ENCODE measurements around the gene HEATR5A. TPM values are rescaled to one million over a fixed set of nuclear protein-coding genes. Genes with fewer than 3 reads are reported as not detected.
"Not testable (repeated sequence)": the region's sequence is repeated elsewhere in the genome, so short reads cannot be mapped to it uniquely, and the experiment has no call there.

The HEATR5A gene
- total and polyA plus RNA-seq, 4 donors = 10.9 to 54.0 (median 28.9) TPM

DNA sequence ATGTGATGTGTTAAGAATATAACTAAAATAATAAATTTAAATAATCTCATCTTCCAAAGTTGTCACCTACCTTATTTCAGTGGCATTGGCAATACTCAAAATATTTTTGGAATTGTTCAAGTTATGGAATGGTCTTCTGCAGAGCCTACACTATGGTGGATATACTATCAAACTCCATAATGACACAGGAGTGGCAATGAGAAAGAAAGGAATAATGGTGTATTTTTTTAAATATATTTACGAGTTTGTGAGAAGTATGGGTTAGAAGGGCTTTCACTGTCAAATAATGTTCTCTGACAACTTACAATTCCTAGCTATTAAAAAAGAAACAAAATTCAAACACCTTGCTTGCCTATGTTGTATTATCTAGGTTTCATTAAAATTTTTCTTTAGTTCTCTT is 38.1 kb downstream of the HEATR5A start:
- Histone ChIP-seq H3K27ac (ENCODE audit: low read depth in 1 of 2, low read length in 1 of 2) (no peak overlapping the region), H3K9me3 (ENCODE audit: control insufficient read depth in 4 of 4, insufficient read depth in 3 of 4, low read length in 3 of 4) (no peaks in the 10 kb centered on the region), H3K4me1 (ENCODE audit: control insufficient read depth in 5 of 5, insufficient read depth in 5 of 5, low read length in 5 of 5) (no peaks in the 10 kb centered on the region), H3K27me3 (ENCODE audit: control insufficient read depth in 3 of 3, insufficient read depth in 3 of 3, low read length in 2 of 3) (no peaks in the 10 kb centered on the region), H3K36me3 (ENCODE audit: control insufficient read depth in 4 of 4, insufficient read depth in 4 of 4, low read length in 4 of 4) (peaks cover 6 to 18% (median 10%) of the 10 kb centered on the region in 4 donors), H3K4me3 (no peak overlapping the region), H3K9ac (ENCODE audit: insufficient read depth in 1 of 2, low read length in 2 of 2) (no peak overlapping the region)
- TF ChIP-seq, protein P1, sequence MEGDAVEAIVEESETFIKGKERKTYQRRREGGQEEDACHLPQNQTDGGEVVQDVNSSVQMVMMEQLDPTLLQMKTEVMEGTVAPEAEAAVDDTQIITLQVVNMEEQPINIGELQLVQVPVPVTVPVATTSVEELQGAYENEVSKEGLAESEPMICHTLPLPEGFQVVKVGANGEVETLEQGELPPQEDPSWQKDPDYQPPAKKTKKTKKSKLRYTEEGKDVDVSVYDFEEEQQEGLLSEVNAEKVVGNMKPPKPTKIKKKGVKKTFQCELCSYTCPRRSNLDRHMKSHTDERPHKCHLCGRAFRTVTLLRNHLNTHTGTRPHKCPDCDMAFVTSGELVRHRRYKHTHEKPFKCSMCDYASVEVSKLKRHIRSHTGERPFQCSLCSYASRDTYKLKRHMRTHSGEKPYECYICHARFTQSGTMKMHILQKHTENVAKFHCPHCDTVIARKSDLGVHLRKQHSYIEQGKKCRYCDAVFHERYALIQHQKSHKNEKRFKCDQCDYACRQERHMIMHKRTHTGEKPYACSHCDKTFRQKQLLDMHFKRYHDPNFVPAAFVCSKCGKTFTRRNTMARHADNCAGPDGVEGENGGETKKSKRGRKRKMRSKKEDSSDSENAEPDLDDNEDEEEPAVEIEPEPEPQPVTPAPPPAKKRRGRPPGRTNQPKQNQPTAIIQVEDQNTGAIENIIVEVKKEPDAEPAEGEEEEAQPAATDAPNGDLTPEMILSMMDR (IDR thresholded peaks at IDR 0.05; ENCODE audit: control extremely low read depth, extremely low read depth) = no peak
- no peak for ATAC-seq (ENCODE audit: insufficient read depth, low FRiP score)
- DNase-seq = no peak
- 100% methylated on average over 1 of the region's 1 CpG for WGBS, 2 donors

DNA sequence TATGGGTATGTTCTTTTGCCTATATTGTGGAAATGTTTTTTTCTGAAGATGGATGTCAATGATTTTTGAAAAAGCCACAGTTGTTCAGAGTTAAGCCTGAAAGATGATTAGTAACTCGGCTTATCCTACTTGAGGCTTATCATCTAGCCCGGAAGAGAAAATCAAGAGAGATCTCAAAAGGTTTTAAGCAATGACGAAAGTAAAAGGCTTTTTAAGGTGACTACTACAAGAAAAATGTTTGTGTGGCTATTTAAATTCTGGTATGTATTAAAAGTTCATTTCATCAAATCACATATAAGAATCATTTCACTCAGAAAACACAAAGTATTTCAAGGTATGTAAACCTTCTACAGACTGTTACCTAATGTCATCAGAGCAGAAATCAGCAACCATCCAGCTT is 40.2 kb downstream of the HEATR5A start:
- 77 to 89% methylated on average over 3 of the region's 3 CpGs for WGBS, 2 donors
- H3K4me1 ChIP-seq (ENCODE audit: control insufficient read depth in 5 of 5, insufficient read depth in 5 of 5, low read length in 5 of 5) = no peaks in the 10 kb centered on the region
- ATAC-seq (ENCODE audit: insufficient read depth, low FRiP score) (no peak), DNase-seq (no peak)
- no peaks in the 10 kb centered on the region for H3K9me3 ChIP-seq (ENCODE audit: control insufficient read depth in 4 of 4, insufficient read depth in 3 of 4, low read length in 3 of 4)
- no peaks in the 10 kb centered on the region for H3K27me3 ChIP-seq (ENCODE audit: control insufficient read depth in 3 of 3, insufficient read depth in 3 of 3, low read length in 2 of 3)
- H3K36me3 ChIP-seq (ENCODE audit: control insufficient read depth in 4 of 4, insufficient read depth in 4 of 4, low read length in 4 of 4) = peaks cover 6 to 20% (median 15%) of the 10 kb centered on the region in 4 donors
- H3K4me3 ChIP-seq = no peak overlapping the region
- H3K9ac ChIP-seq (ENCODE audit: insufficient read depth in 1 of 2, low read length in 2 of 2) = no peak overlapping the region
- no peak overlapping the region for H3K27ac ChIP-seq (ENCODE audit: low read depth in 1 of 2, low read length in 1 of 2)
- TF ChIP-seq, protein P1 (IDR thresholded peaks at IDR 0.05; ENCODE audit: control extremely low read depth, extremely low read depth) = no peak

DNA sequence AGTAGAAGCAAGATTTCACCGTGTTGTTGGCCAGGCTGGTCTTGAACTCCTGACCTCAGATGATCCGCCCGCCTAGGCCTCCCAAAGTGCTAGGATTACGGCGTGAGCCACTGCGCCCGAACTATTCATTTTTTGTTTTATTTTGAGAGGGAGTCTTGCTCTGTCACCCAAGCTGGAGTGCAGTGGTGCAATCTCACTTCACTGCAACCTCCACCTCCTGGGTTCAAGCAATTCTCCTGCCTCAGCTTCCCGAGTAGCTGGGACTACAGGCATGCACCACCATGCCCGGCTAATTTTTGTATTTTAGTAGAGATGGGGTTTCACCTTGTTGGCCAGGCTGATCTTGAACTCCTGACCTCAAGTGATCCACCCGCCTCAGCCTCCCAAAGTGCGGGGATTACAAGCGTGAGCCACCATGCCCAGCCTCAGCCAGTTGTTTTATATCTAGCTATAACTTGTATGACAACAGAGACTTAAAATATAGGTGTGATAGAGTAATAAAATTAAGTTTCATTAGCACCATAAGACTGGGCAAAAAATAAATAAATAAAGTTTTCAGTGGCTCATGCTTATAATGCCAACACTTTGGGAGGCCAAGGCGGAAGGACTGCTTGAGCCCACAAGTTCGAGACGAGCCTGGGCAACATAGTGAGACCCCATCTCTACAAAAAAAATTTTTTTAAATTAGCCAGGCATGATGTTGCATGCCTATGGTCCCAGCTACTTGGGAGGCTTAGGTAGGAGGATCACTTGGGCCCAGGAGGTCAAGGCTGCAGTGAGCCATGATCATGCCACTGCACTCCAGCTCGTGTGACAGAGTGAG is 41.0 kb downstream of the HEATR5A start:
- not testable (repeated sequence) for H3K4me1 ChIP-seq (ENCODE audit: control insufficient read depth in 5 of 5, insufficient read depth in 5 of 5, low read length in 5 of 5)

DNA sequence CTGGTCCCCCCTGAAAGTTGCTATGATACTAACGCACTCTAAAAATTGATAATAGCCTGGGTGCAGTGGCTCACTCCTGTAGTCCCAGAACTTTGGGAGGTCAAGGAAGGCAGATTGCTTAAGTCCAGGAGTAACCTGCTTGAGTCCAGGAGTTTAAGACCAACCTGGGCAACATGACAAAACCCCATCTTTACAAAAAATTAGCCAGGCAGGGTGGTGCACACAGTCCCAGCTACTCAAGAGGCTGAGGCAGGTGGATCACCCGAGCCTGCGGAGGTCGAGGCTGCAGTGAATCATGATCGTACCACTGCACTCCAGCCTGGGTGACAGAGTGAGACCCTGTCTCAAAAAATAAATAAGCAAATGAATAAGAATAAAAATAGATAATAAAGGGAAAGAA is 42.9 kb downstream of the HEATR5A start:
- DNase-seq = no peak
- WGBS, 2 donors = 93 to 99% methylated on average over 5 of the region's 5 CpGs
- ATAC-seq (ENCODE audit: insufficient read depth, low FRiP score) = no peak
- H3K9ac ChIP-seq (ENCODE audit: insufficient read depth in 1 of 2, low read length in 2 of 2) = no peak overlapping the region
- peaks cover 4 to 22% (median 15%) of the 10 kb centered on the region in 4 donors for H3K36me3 ChIP-seq (ENCODE audit: control insufficient read depth in 4 of 4, insufficient read depth in 4 of 4, low read length in 4 of 4)
- no peaks in the 10 kb centered on the region for H3K4me1 ChIP-seq (ENCODE audit: control insufficient read depth in 5 of 5, insufficient read depth in 5 of 5, low read length in 5 of 5)
- no peak overlapping the region for H3K27ac ChIP-seq (ENCODE audit: low read depth in 1 of 2, low read length in 1 of 2)
- no peaks in the 10 kb centered on the region for H3K27me3 ChIP-seq (ENCODE audit: control insufficient read depth in 3 of 3, insufficient read depth in 3 of 3, low read length in 2 of 3)
- no peak overlapping the region for H3K4me3 ChIP-seq
- TF ChIP-seq, protein P1 (IDR thresholded peaks at IDR 0.05; ENCODE audit: control extremely low read depth, extremely low read depth) = no peak
- H3K9me3 ChIP-seq (ENCODE audit: control insufficient read depth in 4 of 4, insufficient read depth in 3 of 4, low read length in 3 of 4) = no peaks in the 10 kb centered on the region

More for the DNA sequence above, 41.0 kb downstream of the HEATR5A start:
- not testable (repeated sequence) for DNase-seq; H3K9me3 ChIP-seq (ENCODE audit: control insufficient read depth in 4 of 4, insufficient read depth in 3 of 4, low read length in 3 of 4); H3K9ac ChIP-seq (ENCODE audit: insufficient read depth in 1 of 2, low read length in 2 of 2); H3K27ac ChIP-seq (ENCODE audit: low read depth in 1 of 2, low read length in 1 of 2); H3K4me3 ChIP-seq; ATAC-seq (ENCODE audit: insufficient read depth, low FRiP score); H3K27me3 ChIP-seq (ENCODE audit: control insufficient read depth in 3 of 3, insufficient read depth in 3 of 3, low read length in 2 of 3)
- H3K36me3 ChIP-seq (ENCODE audit: control insufficient read depth in 4 of 4, insufficient read depth in 4 of 4, low read length in 4 of 4) = peaks cover 6 to 17% (median 16%) of the 10 kb centered on the region in 4 donors
- WGBS, 2 donors = 96 to 97% methylated on average over 16 of the region's 16 CpGs
